Spleen (tissue), 11 donors: ENCODE data around the gene ZNF333. TPM values are rescaled to one million over a fixed set of nuclear protein-coding genes. Genes with fewer than 3 reads are reported as not detected.
"Not testable (repeated sequence)": the region's sequence is repeated elsewhere in the genome, so short reads cannot be mapped to it uniquely, and the experiment has no call there.

Experiments
- DNase-seq: peaks from one replicate; pipeline ENCODE4 v3.0.0-alpha.2; 2020
- H3K27ac ChIP-seq, 8 donors: fragments of 200-600 bp; sonication (generic) in 7 of 8; 1 replicate in 4 of 8; 2 replicates in 4 of 8; pipeline versions ENCODE4 v1.5.0 to v1.8.0; 2016 to 2021; ENCODE audit warnings: inconsistent platforms in 4 of 8, mild to moderate bottlenecking in 4 of 8, moderate library complexity in 1 of 8
- H3K27me3 ChIP-seq, 7 donors: fragments of 200-600 bp; sonication (generic) in 6 of 7; replicated peaks in 1 of 7; 1 replicate in 4 of 7; 2 replicates in 3 of 7; pipeline versions ENCODE4 v1.5.0 to v1.8.0; 2016 to 2021; ENCODE audit warnings: inconsistent platforms in 3 of 7, mild to moderate bottlenecking in 1 of 7
- H3K36me3 ChIP-seq, 6 donors: fragments of 200-600 bp; sonication (generic) in 5 of 6; 1 replicate in 4 of 6; 2 replicates in 2 of 6; pipeline versions ENCODE4 v1.5.0 to v1.8.0; 2016 to 2021; ENCODE audit warnings: inconsistent platforms in 2 of 6
- H3K4me1 ChIP-seq, 6 donors: fragments of 200-600 bp; sonication (generic) in 5 of 6; 1 replicate in 3 of 6; 2 replicates in 3 of 6; pipeline versions ENCODE4 v1.5.0 to v1.8.0; 2016 to 2021; ENCODE audit warnings: inconsistent platforms in 3 of 6
- H3K4me3 ChIP-seq, 8 donors: fragments of 200-600 bp; sonication (generic) in 7 of 8; 1 replicate in 4 of 8; 2 replicates in 4 of 8; pipeline versions ENCODE4 v1.5.0 to v1.8.0; 2016 to 2021; ENCODE audit warnings: inconsistent platforms in 4 of 8, mild to moderate bottlenecking in 4 of 8, moderate library complexity in 2 of 8
- H3K9me3 ChIP-seq, 8 donors: fragments of 200-600 bp; sonication (generic) in 7 of 8; 1 replicate in 4 of 8; 2 replicates in 4 of 8; pipeline versions ENCODE4 v1.5.0 to v1.8.0; 2016 to 2021; ENCODE audit warnings: inconsistent platforms in 4 of 8
- POLR2A ChIP-seq, 3 donors: fragments of 450-650 bp; IDR thresholded peaks; one replicate each; pipeline ENCODE4 v1.5.1; 2017; ENCODE audit warnings: antibody characterized with exemption in 3 of 3, mild to moderate bottlenecking in 1 of 3
- POLR2AphosphoS5 ChIP-seq, 3 donors: sonication (generic); formaldehyde crosslinking; IDR thresholded peaks; one replicate each; pipeline ENCODE4 v1.5.1; 2017; ENCODE audit warnings: antibody characterized with exemption in 3 of 3
- WGBS, 5 donors: extraction: QIAGEN DNeasy Blood & Tissue Kit in 3 of 5; methylation state at CpG; one replicate each; pipeline versions ENCODE4 v1.1.5 to v1.1.7; 2013 to 2018; 5-methylcytosine and 5-hydroxymethylcytosine counted together
- intact Hi-C: fragments of 100-400 bp; cut with DNase I; formaldehyde crosslinking; loops from one replicate; pipeline ENCODE4 v1.15.0; 2023; ENCODE audit warnings: low total_unique reads
- polyA plus RNA-seq, 3 donors: library from polyadenylated mRNA; stranded (reverse); fragments of 200-250 nt; gene quantifications; one replicate each; pipeline ENCODE4 v1.2.1, GENCODE V29; 2013
- total RNA-seq, 7 donors: library from RNA; depleted of rRNA in 3 of 7; stranded (reverse); fragments of >200 nt in 3 of 7; fragmentation: NEBNext Ultra II Directional in 4 of 7; extraction: Animal tissue kit (Norgen Biotek cat#: 25700) in 4 of 7; gene quantifications; one replicate each; pipeline versions ENCODE4 v1.1.0 to v1.2.1, GENCODE V29; 2016 to 2021
- TF ChIP-seq, protein P1 (sequence below), 11 experiments: fragments of 200-600 bp in 7 of 11; fragments of 450-650 bp in 4 of 11; sonication (generic) in 4 of 11; IDR thresholded peaks in 8 of 11; conservative IDR thresholded peaks in 3 of 11; 1 replicate in 7 of 11; 2 replicates in 4 of 11; pipeline versions ENCODE4 v1.4.0 to v1.8.0; 2016 to 2021; ENCODE audit warnings: antibody characterized with exemption in 11 of 11, inconsistent platforms in 4 of 11, mild to moderate bottlenecking in 1 of 11
- donor health status: healthy with polysubstance abuse.
- donor health status: DM: no; HTN: no; CAD: no; lungs with moderate emphysema.
- donor health status: DM: no; HTN: no; CAD: no.
- donor health status: Bipolar disorder and iron deficiency.
- donor health status: healthy.
- donor health status: DM: no; HTN: no; CAD: no.
- donor health status: DM: yes; HTN: yes; CAD: no.

The ZNF333 gene
- total and polyA plus RNA-seq, 10 donors = 7.7 to 43.5 (median 30.8) TPM

DNA sequence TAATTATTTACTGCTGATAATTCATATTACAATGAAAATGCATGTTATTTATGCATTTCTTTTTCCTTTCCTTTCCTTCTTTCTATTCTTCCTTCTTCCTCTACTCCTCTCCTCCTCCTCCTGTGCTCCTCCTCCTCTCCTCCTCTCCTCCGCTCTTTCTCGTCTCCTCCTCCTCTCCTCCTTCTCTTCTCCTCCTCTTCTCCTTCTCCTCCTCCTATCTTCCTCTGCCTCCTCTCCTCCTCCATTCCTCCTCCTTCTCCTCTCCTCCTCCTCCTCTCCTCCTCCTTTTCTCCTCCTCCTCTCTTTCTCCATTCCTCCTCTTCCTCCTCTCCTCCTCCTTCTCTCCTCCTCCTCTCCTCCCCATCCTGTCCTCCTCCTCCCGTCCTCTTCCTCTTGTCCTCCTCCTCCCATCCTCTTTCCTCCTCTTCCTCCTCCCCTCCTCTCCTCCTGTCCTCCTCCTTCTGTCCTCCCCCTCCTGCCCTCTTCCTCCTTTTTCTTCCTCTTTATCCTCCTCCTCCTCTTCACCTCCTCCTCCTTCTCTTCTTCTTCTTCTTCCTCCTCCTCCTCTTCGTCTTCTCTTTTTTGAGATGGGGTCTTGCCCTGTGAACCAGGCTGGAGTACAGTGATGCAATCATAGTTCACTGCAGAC lies 73.8 kb downstream of the ZNF333 start:
- Histone ChIP-seq H3K27ac (peak overlapping the region in 2 of 8 donors; percentile 10 to 54), H3K36me3 (peaks cover 0 to 95% (median 5%) of the 10 kb centered on the region in 6 donors), H3K9me3 (no peaks in the 10 kb centered on the region), H3K4me1 (no peaks in the 10 kb centered on the region), H3K4me3 (no peak overlapping the region), H3K27me3 (peaks cover 0 to 20% (median 0%) of the 10 kb centered on the region in 7 donors)
- no peak for DNase-seq
- TF ChIP-seq, protein P1, sequence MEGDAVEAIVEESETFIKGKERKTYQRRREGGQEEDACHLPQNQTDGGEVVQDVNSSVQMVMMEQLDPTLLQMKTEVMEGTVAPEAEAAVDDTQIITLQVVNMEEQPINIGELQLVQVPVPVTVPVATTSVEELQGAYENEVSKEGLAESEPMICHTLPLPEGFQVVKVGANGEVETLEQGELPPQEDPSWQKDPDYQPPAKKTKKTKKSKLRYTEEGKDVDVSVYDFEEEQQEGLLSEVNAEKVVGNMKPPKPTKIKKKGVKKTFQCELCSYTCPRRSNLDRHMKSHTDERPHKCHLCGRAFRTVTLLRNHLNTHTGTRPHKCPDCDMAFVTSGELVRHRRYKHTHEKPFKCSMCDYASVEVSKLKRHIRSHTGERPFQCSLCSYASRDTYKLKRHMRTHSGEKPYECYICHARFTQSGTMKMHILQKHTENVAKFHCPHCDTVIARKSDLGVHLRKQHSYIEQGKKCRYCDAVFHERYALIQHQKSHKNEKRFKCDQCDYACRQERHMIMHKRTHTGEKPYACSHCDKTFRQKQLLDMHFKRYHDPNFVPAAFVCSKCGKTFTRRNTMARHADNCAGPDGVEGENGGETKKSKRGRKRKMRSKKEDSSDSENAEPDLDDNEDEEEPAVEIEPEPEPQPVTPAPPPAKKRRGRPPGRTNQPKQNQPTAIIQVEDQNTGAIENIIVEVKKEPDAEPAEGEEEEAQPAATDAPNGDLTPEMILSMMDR (IDR thresholded peaks at IDR 0.05 in 8 of 11, conservative IDR thresholded peaks at IDR 0.05 in 3 of 11) = no peak
- TF ChIP-seq POLR2A (IDR thresholded peaks at IDR 0.05) (no peak), POLR2AphosphoS5 (IDR thresholded peaks at IDR 0.05) (no peak)
- WGBS, 5 donors = 59 to 77% (median 74%) methylated on average over 4 of the region's 4 CpGs
- intact Hi-C loops = no loop called here

DNA sequence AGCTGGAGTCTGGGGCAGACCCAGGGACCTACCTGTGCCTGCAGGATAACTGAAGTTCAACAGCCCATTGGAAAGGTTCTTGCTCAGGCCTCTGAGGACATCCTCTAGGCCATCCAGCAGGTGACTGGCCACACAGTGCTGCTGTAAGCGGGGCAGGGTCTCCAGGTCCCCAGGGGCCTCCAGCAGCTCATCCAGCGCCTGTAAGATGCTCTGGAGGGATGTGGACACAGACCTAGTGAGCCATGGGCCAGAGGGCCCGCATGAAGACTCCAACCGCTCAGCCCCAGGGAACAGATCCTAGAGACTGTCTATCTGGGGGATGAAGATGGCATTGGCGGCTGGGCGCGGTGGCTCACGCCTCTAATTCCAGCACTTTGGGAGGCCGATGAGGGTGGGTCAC lies 74.6 kb downstream of the ZNF333 start:
- WGBS, 5 donors = 86 to 96% (median 92%) methylated on average over 8 to 9 of the region's 9 CpGs
- H3K27ac ChIP-seq = peak overlapping the region in 3 of 8 donors; percentile 10 to 54 (median 30)
- no peaks in the 10 kb centered on the region for H3K9me3 ChIP-seq
- H3K4me1 ChIP-seq = no peaks in the 10 kb centered on the region
- no peak overlapping the region for H3K4me3 ChIP-seq
- TF ChIP-seq POLR2A (IDR thresholded peaks at IDR 0.05) (no peak), POLR2AphosphoS5 (IDR thresholded peaks at IDR 0.05) (peak in 1 of 3 donors; percentile 27)
- TF ChIP-seq, protein P1 (IDR thresholded peaks at IDR 0.05 in 8 of 11, conservative IDR thresholded peaks at IDR 0.05 in 3 of 11) = no peak
- intact Hi-C loops = no loop called here
- H3K36me3 ChIP-seq = peaks cover 0 to 96% (median 6%) of the 10 kb centered on the region in 6 donors
- DNase-seq = peak; percentile 47
- H3K27me3 ChIP-seq = peaks cover 0 to 20% (median 0%) of the 10 kb centered on the region in 7 donors

DNA sequence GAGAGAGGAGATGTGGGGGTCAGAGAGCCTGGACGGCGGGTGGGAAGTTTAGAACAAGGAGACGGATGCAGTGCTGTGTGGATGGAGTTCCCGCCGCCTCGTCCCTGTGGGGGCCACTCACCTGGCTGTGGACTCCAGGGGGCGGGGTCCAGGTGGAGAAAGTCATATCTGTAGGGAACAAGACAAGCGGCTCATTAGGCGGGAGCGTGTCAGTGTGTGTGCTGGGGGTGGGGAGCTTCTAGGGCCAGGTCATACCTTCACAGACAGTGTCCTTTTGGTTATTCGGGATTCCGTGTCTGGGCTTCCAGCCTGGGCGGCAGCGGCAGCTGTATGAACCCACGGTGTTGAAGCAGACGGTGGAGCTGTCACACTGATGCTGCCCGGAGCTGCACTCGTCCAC lies 75.6 kb downstream of the ZNF333 start:
- H3K4me3 ChIP-seq, intact Hi-C loops, H3K9me3 ChIP-seq, H3K27ac ChIP-seq, H3K4me1 ChIP-seq: not testable (repeated sequence)
- Histone ChIP-seq H3K36me3 (peaks cover 0 to 100% (median 6%) of the 10 kb centered on the region in 6 donors), H3K27me3 (peaks cover 0 to 15% (median 0%) of the 10 kb centered on the region in 7 donors)
- DNase-seq = peak; percentile 27
- 87 to 94% (median 90%) methylated on average over 4 to 15 of the region's 18 CpGs for WGBS, 5 donors

DNA sequence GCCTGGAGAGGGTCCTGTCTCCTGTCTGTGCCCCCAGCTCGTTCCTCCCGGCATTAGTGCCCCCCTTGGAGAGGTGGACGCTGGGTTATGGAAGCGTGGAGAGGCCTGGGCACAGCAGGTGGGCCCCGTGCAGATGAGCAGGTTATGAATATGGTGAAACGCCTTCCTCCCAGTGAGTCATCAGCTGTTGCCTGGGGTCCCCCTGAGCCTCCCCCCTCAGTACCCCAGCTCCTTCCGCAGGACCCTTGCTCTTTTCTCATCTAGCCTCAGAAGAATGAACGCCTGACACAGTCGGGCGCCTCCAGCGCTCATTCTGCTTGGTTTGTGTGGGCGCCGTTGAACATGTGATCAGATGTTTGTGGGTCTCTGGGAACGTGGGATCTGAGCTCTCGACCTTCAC lies 76.0 kb downstream of the ZNF333 start:
- Histone ChIP-seq H3K27me3 (peaks cover 0 to 16% (median 0%) of the 10 kb centered on the region in 7 donors), H3K36me3 (peaks cover 0 to 100% (median 7%) of the 10 kb centered on the region in 6 donors)
- H3K4me1 ChIP-seq, H3K9me3 ChIP-seq, H3K4me3 ChIP-seq, intact Hi-C loops, H3K27ac ChIP-seq: not testable (repeated sequence)
- peak; percentile 36 for DNase-seq
- 84 to 88% (median 85%) methylated on average over 10 to 15 of the region's 15 CpGs for WGBS, 5 donors

DNA sequence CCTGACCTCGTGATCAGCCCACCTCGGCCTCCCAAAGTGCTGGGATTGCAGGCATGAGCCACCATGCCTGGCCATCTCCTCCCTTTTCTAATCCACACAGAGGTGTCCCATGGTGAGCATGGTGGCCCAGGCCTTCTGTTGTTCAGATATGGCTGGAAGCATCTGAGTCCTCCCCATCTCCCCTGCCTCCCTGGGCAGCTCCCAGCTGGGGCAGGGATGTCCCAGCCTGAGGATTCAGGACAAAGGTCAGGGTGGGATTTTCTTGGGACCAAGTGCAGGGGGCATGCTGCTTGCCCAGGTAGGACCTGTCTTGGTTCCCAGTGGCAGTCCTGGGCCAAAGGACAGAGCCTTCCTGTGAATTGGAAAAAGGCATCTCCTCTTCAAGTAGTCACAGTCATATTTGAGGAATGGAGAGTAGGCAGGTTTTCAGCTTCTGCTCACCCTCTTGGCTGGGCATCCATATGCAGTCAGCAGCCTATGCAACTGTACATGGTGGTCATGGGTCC lies 77.7 kb downstream of the ZNF333 start:
- no peaks in the 10 kb centered on the region for H3K9me3 ChIP-seq
- no peak overlapping the region for H3K4me3 ChIP-seq
- peaks cover 0 to 18% (median 0%) of the 10 kb centered on the region in 7 donors for H3K27me3 ChIP-seq
- H3K4me1 ChIP-seq = peaks cover 0 to 19% (median 2%) of the 10 kb centered on the region in 6 donors
- H3K36me3 ChIP-seq = peaks cover 0 to 100% (median 9%) of the 10 kb centered on the region in 6 donors
- H3K27ac ChIP-seq = no peak overlapping the region
- TF ChIP-seq, protein P1 (IDR thresholded peaks at IDR 0.05 in 8 of 11, conservative IDR thresholded peaks at IDR 0.05 in 3 of 11) = no peak
- TF ChIP-seq POLR2AphosphoS5 (IDR thresholded peaks at IDR 0.05) = no peak
- TF ChIP-seq POLR2A (IDR thresholded peaks at IDR 0.05) = no peak
- WGBS, 5 donors = 70 to 93% (median 85%) methylated on average over 2 of the region's 2 CpGs
- intact Hi-C loops = no loop called here
- no peak for DNase-seq
